Right ventricle myocardium inferior (tissue), 1 donor: Measurements from ENCODE around the gene LLGL1. TPM values are rescaled to one million over a fixed set of nuclear protein-coding genes. Genes with fewer than 3 reads are reported as not detected.

Experiments
- ATAC-seq: fragments of 200-7000 bp; cut with Tn5 transposase; one replicate; pipeline ENCODE4 v1.9.1; 2020; ENCODE audit warnings: mild to moderate bottlenecking, moderate library complexity
- DNase-seq: peaks from one replicate; pipeline ENCODE4 v3.0.0; 2021; ENCODE audit errors: missing footprints
- intact Hi-C: fragments of 100-400 bp; cut with DNase I; formaldehyde crosslinking; loops from one replicate; pipeline ENCODE4 v1.11.0; 2022
- total RNA-seq: library from RNA; stranded (reverse); fragmentation: NEBNext Ultra II Directional; extraction: Animal tissue kit (Norgen Biotek cat#: 25700); gene quantifications from one replicate; pipeline ENCODE4 v1.2.1, GENCODE V29; 2021
- donor health status: DM: no; HTN: yes; CAD: no; lungs with severe emphysema.

Gene LLGL1
- total RNA-seq, 1 donor from 2014 or later = 8.4 TPM

DNA sequence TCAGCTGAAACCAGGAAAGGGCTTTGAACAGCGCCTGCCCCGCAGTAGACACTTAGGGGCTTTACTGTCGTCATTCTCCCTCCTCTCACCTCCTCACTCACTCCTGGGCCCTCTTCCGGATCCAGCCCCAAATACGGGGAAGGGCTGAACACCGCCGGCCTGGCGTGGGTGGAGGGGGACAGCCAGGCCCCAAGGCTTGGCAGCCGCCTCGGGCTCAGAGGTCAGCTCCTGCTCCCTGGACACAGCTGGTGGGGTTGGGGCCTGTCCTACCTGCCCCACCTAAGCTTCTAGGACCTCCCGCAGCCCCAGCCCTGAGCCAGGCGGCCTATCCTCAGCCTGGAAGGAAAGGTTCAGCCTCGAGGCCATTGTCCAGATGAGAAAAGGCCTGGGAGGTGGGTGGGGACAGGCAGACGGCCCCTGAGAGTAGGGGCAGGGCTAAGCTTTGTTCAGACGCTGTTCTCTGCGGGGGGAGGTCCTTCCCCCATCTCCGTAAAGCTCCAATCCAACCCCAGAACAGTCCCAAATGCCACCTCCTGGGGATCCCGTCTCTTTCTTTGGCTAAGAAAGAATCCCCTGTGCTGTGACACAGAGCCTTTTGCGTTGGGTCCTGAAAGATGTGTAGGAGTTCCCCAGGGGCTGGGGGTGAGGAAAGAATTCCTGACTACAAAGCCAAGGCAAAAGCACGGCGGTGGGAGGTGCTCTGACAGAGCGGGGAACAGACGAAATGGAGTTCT is 881 bp upstream of the LLGL1 start:
- ATAC-seq (peak; percentile 64), DNase-seq (peak; percentile 63)
- intact Hi-C loops = loop anchor here (5.0 kb wide), 1 partner anchor 93 kb away; the partner anchor contains the start of gene SMCR8

GRCh38 chr17:18225642-18226283 is 328 bp downstream of the LLGL1 start:
- DNase-seq (peak; percentile 34), ATAC-seq (no peak)
- intact Hi-C loops = no loop called here

GRCh38 chr17:18226284-18226945 is 980 bp downstream of the LLGL1 start:
- intact Hi-C loops = no loop called here
- DNase-seq (peak; percentile 32), ATAC-seq (no peak)

GRCh38 chr17:18227635-18228034 is 2.2 kb downstream of the LLGL1 start:
- intact Hi-C loops = no loop called here
- ATAC-seq = no peak
- DNase-seq = no peak

GRCh38 chr17:18228176-18228682 is 2.8 kb downstream of the LLGL1 start:
- intact Hi-C loops = no loop called here
- DNase-seq = peak; percentile 4
- no peak for ATAC-seq

DNA sequence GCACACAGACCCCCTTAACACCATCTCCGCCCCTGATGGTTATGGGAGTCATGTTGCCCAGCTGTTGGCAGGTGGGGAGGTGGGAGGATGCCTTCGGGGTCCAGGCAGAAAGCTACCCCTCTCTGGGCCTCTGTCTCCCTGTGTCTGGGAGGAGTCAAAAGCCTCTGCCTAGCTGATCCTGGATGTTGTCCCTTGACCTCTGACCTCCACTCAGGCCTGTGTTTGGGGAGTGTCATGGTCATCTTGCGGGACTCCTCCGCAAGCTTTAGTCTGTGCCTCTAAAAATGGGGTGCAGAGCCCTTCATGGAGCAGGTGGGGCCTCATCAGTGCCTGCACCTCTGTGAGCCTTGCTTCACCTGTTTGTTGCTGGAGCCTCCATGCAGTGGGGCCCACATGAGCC is 3.8 kb downstream of the LLGL1 start:
- DNase-seq = peak; percentile 23
- intact Hi-C loops = no loop called here
- no peak for ATAC-seq

GRCh38 chr17:18229771-18230170 is 4.3 kb downstream of the LLGL1 start:
- intact Hi-C loops = no loop called here
- ATAC-seq (no peak), DNase-seq (peak; percentile 58)

DNA sequence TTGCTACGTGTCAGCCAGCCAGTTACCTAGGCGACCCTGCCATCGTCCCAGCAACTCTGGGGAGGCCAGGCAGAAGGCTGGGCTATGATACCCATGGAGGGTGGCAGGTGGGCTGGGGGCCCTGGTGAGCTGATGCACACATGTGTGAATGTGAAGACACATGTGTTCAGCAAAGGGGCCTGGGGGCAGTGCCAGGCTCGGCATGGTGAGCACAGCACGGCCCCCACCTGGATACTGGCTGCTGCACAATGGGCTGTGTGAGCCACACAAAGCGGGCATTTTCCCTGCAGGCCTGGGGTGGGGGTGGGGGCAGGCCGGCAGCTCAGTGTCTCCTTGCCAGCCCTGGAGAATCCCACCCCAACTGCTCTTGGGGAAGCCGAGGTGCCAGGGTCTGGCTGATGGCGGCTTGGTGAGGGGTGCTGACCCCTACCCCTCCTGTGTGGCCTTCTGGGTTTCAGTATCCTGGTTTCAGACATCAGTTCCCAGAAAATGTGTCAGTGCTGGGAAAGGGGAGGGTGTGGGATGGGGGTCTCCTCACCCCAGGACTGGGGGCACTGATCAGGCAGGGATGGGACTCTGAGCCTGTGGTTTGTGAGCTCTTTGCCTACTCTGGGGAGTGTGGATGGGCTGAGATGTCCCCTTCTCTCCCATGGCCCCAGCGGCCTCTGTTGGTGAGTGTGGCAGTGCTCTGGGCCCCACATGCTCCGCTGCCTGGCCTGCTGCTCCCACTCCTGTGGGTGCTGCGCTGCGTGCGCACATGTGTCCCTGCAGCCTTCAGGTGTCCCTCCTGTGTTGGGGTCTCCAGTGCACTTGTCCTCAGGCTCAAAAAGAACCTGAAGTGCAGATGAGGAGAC is 5.1 kb downstream of the LLGL1 start:
- ATAC-seq (no peak), DNase-seq (peak; percentile 44)
- intact Hi-C loops = no loop called here

GRCh38 chr17:18231164-18231563 is 5.7 kb downstream of the LLGL1 start:
- intact Hi-C loops = no loop called here
- peak; percentile 9 for DNase-seq
- no peak for ATAC-seq

DNA sequence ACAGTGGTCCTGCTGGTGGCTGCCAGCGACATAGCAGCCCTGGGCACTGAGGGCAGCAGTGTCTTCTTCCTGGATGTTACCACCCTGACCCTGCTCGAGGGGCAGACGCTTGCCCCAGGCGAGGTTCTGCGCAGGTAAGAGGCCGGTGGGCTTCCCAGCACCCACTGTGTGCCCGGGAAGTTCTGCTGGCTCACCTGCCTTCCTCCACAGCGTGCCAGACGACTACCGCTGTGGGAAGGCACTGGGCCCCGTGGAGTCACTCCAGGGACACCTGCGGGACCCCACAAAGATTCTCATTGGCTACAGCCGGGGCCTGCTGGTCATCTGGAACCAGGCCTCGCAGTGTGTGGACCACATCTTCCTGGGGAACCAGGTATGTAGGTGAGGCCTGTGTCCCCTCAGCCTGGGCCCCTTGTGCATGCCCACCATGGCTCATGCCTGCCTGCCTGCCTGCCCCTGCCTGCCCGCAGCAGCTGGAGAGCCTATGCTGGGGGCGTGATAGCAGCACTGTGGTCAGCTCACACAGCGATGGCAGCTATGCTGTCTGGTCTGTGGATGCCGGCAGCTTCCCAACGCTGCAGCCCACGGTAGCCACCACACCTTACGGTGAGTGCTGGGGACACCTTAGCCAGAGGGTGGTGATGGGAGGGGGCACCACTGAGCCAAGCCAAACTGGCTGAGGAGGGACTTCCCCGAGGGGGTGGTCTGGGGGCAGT is 8.5 kb downstream of the LLGL1 start:
- ATAC-seq (no peak), DNase-seq (no peak)
- intact Hi-C loops = no loop called here

DNA sequence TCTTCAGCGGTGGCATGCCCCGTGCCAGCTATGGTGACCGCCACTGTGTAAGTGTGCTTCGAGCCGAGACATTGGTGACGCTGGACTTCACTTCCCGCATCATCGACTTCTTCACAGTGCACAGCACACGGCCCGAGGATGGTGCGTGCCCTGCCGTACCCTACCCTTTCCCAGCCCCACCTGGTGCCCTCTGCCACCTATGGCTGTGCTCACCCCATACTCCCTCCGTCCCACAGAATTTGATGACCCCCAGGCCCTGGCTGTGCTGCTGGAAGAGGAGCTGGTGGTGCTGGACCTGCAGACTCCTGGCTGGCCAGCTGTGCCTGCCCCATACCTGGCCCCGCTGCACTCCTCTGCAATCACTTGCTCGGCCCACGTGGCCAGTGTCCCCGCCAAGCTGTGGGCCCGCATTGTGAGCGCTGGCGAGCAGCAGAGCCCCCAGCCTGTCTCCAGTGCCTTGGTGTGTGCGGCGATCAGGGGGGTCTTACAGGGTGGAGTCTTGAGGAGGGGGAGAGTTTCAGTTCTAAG is 9.5 kb downstream of the LLGL1 start:
- no peak for ATAC-seq
- intact Hi-C loops = no loop called here
- no peak for DNase-seq

GRCh38 chr17:18235743-18236256 is 10.4 kb downstream of the LLGL1 start:
- DNase-seq = no peak
- no peak for ATAC-seq
- intact Hi-C loops = no loop called here

- ATAC-seq (no peak), DNase-seq (no peak)
- intact Hi-C loops = no loop called here
Measured at GRCh38 chr17:18236494-18236893, 11.1 kb downstream of the LLGL1 start.

GRCh38 chr17:18237461-18237860 is 12.0 kb downstream of the LLGL1 start:
- no peak for DNase-seq
- no peak for ATAC-seq
- intact Hi-C loops = no loop called here

GRCh38 chr17:18238299-18238698 is 12.9 kb downstream of the LLGL1 start:
- intact Hi-C loops = no loop called here
- no peak for DNase-seq
- no peak for ATAC-seq

DNA sequence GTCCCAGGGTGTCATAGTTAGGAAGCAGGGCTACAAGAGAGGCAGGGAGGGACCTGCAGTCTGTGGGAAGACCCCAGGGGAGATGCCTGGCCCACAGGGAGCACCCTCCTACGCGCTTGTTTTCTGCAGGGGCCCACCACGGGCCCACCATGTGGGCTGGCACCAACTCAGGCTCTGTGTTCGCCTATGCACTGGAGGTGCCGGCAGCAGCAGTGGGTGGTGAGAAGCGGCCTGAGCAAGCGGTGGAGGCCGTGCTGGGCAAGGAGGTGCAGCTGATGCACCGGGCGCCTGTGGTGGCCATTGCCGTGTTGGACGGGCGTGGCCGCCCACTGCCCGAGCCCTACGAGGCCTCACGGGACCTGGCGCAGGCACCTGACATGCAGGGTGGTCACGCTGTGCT is 15.0 kb downstream of the LLGL1 start:
- intact Hi-C loops = no loop called here
- DNase-seq (no peak), ATAC-seq (no peak)

DNA sequence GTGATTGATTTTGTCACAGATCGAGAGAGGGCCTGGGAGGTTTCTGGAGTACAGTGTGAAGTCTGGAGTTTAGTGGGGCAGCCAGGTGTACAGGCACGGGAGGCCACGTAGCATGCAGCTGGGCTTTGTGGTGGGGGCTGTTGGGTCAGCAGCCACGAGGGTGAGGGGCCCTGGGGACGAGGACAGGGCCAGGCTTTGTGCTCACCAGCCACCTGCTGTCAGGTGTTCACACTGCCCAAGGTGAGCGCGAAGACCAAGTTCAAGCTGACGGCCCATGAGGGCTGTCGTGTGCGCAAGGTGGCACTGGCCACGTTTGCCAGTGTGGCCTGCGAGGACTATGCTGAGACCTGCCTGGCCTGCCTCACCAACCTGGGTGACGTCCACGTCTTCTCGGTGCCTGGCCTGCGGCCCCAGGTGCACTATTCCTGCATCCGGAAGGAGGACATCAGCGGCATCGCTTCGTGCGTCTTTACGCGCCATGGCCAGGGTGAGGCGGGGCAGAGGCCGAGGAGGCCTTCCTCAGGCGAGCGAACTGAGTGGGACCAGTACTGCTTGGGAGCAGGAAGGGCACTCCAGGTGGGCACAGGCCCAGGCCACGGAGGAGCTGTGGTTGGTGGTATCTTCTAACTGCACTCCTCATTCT is 15.9 kb downstream of the LLGL1 start:
- intact Hi-C loops = no loop called here
- no peak for DNase-seq
- no peak for ATAC-seq
